GM23338 (cell line): ENCODE data around the gene OXER1. TPM values are rescaled to one million over a fixed set of nuclear protein-coding genes. Genes with fewer than 3 reads are reported as not detected.

ENCODE experiments used
- ATAC-seq: fragments of 200-7000 bp; cut with Tn5 transposase; 3 replicates; pipeline ENCODE4 v1.9.1; 2020
- DNase-seq: peaks from one replicate; pipeline ENCODE4 v3.0.0-alpha.2; 2015; ENCODE audit warnings: low spot score
- H2AFZ ChIP-seq: fragments of 200-600 bp; sonication (generic); 2 replicates; pipeline ENCODE4 v1.8.0; 2016; ENCODE audit warnings: antibody characterized with exemption, mild to moderate bottlenecking, moderate library complexity
- H3F3A ChIP-seq: fragments of 200-600 bp; sonication (generic); replicated peaks from 2 replicates; pipeline ENCODE4 v1.8.0; 2017; ENCODE audit warnings: antibody characterized with exemption, mixed run types, low read depth
- H3K27ac ChIP-seq: fragments of 200-600 bp; sonication (generic); 2 replicates; pipeline ENCODE4 v1.6.1; 2016; ENCODE audit warnings: low read depth
- H3K27me3 ChIP-seq: fragments of 200-600 bp; sonication (generic); 2 replicates; pipeline ENCODE4 v1.8.0; 2016; ENCODE audit warnings: mild to moderate bottlenecking, mixed run types, moderate library complexity; ENCODE audit not compliant: insufficient read depth
- H3K36me3 ChIP-seq: fragments of 200-600 bp; sonication (generic); 2 replicates; pipeline ENCODE4 v1.8.0; 2016; ENCODE audit warnings: mild to moderate bottlenecking; ENCODE audit not compliant: insufficient read depth
- H3K4me1 ChIP-seq: fragments of 200-600 bp; sonication (generic); 2 replicates; pipeline ENCODE4 v1.8.0; 2016; ENCODE audit warnings: mild to moderate bottlenecking, moderate library complexity; ENCODE audit not compliant: insufficient read depth
- H3K4me2 ChIP-seq: fragments of 200-600 bp; sonication (generic); 2 replicates; pipeline ENCODE4 v1.7.1; 2017; ENCODE audit warnings: mixed run types
- H3K4me3 ChIP-seq: fragments of 200-600 bp; sonication (generic); 2 replicates; pipeline ENCODE4 v1.6.1; 2016; ENCODE audit warnings: mixed run types
- H3K79me2 ChIP-seq: fragments of 200-600 bp; sonication (generic); replicated peaks from 2 replicates; pipeline ENCODE4 v1.8.0; 2017; ENCODE audit warnings: mild to moderate bottlenecking; ENCODE audit not compliant: insufficient read depth
- H3K9me2 ChIP-seq: fragments of 200-600 bp; sonication (generic); 2 replicates; pipeline ENCODE4 v1.8.0; 2017; ENCODE audit not compliant: insufficient read depth
- H4K20me1 ChIP-seq: fragments of 200-600 bp; sonication (generic); replicated peaks from 2 replicates; pipeline ENCODE4 v1.8.0; 2017; ENCODE audit warnings: mild to moderate bottlenecking; ENCODE audit not compliant: insufficient read depth
- H3K27ac Mint-ChIP-seq: 2 replicates; pipeline ENCODE4 v1.8.0; 2020; ENCODE audit warnings: inconsistent platforms, mild to moderate bottlenecking, moderate library complexity, mixed read lengths
- H3K27me3 Mint-ChIP-seq: 3 replicates; pipeline ENCODE4 v1.8.0; 2022; ENCODE audit warnings: low read depth, mild to moderate bottlenecking, moderate library complexity, mixed read lengths, inconsistent platforms; ENCODE audit not compliant: insufficient read depth, poor library complexity
- H3K36me3 Mint-ChIP-seq: 3 replicates; pipeline ENCODE4 v1.8.0; 2021; ENCODE audit warnings: low read depth, mild to moderate bottlenecking, inconsistent platforms, moderate library complexity, mixed read lengths
- H3K4me1 Mint-ChIP-seq: 3 replicates; pipeline ENCODE4 v1.8.0; 2020; ENCODE audit warnings: mild to moderate bottlenecking, inconsistent platforms, mixed read lengths
- H3K4me3 Mint-ChIP-seq: 3 replicates; pipeline ENCODE4 v1.8.0; 2021; ENCODE audit warnings: moderate library complexity, mild to moderate bottlenecking, inconsistent platforms, mixed read lengths
- H3K9me3 Mint-ChIP-seq: 3 replicates; pipeline ENCODE4 v1.8.0; 2020; ENCODE audit warnings: moderate library complexity, mild to moderate bottlenecking, inconsistent platforms, mixed read lengths
- EZH2 ChIP-seq: fragments of 200-600 bp; sonication (generic); IDR thresholded peaks from one replicate; pipeline ENCODE4 v1.8.0; 2017; ENCODE audit warnings: antibody characterized with exemption, mild to moderate bottlenecking, low read depth; ENCODE audit not compliant: unreplicated experiment
- JUNB ChIP-seq: IDR thresholded peaks from one replicate; pipeline ENCODE4 v1.6.1; 2016; ENCODE audit warnings: antibody characterized with exemption; ENCODE audit not compliant: unreplicated experiment
- POLR2AphosphoS5 ChIP-seq: IDR thresholded peaks from 2 replicates; pipeline ENCODE4 v1.6.1; 2016; ENCODE audit warnings: antibody characterized with exemption, low read depth
- ZNF114 ChIP-seq: fragments of 250-450 bp; sonication (Bioruptor Pico); IDR thresholded peaks from 2 replicates; pipeline ENCODE4 v1.5.0; 2020; ENCODE audit warnings: mild to moderate bottlenecking, moderate library complexity
- polyA plus RNA-seq: library from polyadenylated mRNA; unstranded; fragments of >200 nt; fragmentation: Nextera tagmentation; extraction: Ambion mirVana; gene quantifications from 2 replicates; pipeline ENCODE4 v1.2.1, GENCODE V29; 2016
- total RNA-seq: library from RNA; depleted of rRNA; stranded (reverse); fragments of >200 nt; shearing (Covaris generic); gene quantifications from 2 replicates; pipeline ENCODE4 v1.2.3, GENCODE V29; 2014
- TF ChIP-seq, protein P1 (sequence below): fragments of 250-450 bp; sonication (Bioruptor Pico); IDR thresholded peaks from 2 replicates; pipeline ENCODE4 v1.5.0; 2020; ENCODE audit warnings: mild to moderate bottlenecking, moderate library complexity
- TF ChIP-seq, protein P2 (sequence below), 2 experiments: fragments of 200-600 bp in 1 of 2; sonication (generic) in 1 of 2; conservative IDR thresholded peaks; 2 replicates each; pipeline versions ENCODE4 v1.5.1 to v1.6.1; 2016 to 2017; ENCODE audit warnings: antibody characterized with exemption in 2 of 2, low read depth in 2 of 2, mild to moderate bottlenecking in 2 of 2, moderate library complexity in 1 of 2
- TF ChIP-seq, protein P3 (sequence below): IDR thresholded peaks from 2 replicates; pipeline ENCODE4 v1.6.1; 2016; ENCODE audit warnings: antibody characterized with exemption
- TF ChIP-seq, protein P4 (sequence below): IDR thresholded peaks from one replicate; pipeline ENCODE4 v1.6.1; 2018; ENCODE audit warnings: antibody characterized with exemption; ENCODE audit not compliant: unreplicated experiment

Gene OXER1
- total and polyA plus RNA-seq, 2 experiments from 2014 or later = 0.69 to 1.5 TPM

DNA sequence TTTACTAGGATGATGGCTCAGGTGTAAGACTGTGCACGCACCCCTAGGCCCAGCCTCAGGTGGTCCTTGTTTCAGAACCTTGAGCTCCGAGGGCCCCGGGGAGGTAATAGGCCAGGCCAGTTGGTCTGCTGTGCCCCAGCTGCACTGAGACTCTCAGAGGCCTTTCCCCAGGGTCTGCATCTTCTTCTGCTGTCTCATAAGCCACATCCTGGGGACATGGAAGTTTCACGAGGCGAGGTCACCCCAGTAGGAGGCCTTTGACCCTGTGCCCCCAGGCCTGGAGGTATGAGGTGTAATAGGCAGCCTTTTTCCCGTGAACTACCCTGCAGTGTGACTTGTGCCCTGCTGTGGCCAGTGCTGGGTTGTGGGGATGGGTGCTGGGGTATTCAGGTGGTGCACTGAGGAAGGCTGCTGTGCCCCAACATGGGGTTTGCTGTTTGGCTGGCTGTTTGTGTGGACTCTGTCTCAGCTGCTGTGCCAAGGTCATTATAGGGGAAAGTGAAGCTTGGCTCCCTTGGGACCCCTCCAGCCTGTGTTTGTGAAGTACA, 6.9 kb downstream of the OXER1 start:
- Histone ChIP-seq H3F3A (no peaks in the 10 kb centered on the region), H3K27me3 (no peaks in the 10 kb centered on the region), H3K4me1 (0 out of 2 replicates have a peak, but pooled peaks cover 6% of the 10 kb centered on the region), H3K27ac (no peak overlapping the region), H3K9me2 (no peaks in the 10 kb centered on the region), H4K20me1 (peaks cover 5% of the 10 kb centered on the region; the same call in 1 of the 2 replicates), H3K4me3 (no peak overlapping the region), H3K4me2 (no peak overlapping the region), H3K79me2 (no peaks in the 10 kb centered on the region), H2AFZ (no peak overlapping the region), H3K36me3 (no peaks in the 10 kb centered on the region)
- no peak overlapping the region for H3K4me3 Mint-ChIP-seq
- no peaks in the 10 kb centered on the region; the same call in 2 of the 3 replicates for H3K36me3 Mint-ChIP-seq
- no peak for ATAC-seq
- no peaks in the 10 kb centered on the region for H3K9me3 Mint-ChIP-seq
- TF ChIP-seq, protein P1, sequence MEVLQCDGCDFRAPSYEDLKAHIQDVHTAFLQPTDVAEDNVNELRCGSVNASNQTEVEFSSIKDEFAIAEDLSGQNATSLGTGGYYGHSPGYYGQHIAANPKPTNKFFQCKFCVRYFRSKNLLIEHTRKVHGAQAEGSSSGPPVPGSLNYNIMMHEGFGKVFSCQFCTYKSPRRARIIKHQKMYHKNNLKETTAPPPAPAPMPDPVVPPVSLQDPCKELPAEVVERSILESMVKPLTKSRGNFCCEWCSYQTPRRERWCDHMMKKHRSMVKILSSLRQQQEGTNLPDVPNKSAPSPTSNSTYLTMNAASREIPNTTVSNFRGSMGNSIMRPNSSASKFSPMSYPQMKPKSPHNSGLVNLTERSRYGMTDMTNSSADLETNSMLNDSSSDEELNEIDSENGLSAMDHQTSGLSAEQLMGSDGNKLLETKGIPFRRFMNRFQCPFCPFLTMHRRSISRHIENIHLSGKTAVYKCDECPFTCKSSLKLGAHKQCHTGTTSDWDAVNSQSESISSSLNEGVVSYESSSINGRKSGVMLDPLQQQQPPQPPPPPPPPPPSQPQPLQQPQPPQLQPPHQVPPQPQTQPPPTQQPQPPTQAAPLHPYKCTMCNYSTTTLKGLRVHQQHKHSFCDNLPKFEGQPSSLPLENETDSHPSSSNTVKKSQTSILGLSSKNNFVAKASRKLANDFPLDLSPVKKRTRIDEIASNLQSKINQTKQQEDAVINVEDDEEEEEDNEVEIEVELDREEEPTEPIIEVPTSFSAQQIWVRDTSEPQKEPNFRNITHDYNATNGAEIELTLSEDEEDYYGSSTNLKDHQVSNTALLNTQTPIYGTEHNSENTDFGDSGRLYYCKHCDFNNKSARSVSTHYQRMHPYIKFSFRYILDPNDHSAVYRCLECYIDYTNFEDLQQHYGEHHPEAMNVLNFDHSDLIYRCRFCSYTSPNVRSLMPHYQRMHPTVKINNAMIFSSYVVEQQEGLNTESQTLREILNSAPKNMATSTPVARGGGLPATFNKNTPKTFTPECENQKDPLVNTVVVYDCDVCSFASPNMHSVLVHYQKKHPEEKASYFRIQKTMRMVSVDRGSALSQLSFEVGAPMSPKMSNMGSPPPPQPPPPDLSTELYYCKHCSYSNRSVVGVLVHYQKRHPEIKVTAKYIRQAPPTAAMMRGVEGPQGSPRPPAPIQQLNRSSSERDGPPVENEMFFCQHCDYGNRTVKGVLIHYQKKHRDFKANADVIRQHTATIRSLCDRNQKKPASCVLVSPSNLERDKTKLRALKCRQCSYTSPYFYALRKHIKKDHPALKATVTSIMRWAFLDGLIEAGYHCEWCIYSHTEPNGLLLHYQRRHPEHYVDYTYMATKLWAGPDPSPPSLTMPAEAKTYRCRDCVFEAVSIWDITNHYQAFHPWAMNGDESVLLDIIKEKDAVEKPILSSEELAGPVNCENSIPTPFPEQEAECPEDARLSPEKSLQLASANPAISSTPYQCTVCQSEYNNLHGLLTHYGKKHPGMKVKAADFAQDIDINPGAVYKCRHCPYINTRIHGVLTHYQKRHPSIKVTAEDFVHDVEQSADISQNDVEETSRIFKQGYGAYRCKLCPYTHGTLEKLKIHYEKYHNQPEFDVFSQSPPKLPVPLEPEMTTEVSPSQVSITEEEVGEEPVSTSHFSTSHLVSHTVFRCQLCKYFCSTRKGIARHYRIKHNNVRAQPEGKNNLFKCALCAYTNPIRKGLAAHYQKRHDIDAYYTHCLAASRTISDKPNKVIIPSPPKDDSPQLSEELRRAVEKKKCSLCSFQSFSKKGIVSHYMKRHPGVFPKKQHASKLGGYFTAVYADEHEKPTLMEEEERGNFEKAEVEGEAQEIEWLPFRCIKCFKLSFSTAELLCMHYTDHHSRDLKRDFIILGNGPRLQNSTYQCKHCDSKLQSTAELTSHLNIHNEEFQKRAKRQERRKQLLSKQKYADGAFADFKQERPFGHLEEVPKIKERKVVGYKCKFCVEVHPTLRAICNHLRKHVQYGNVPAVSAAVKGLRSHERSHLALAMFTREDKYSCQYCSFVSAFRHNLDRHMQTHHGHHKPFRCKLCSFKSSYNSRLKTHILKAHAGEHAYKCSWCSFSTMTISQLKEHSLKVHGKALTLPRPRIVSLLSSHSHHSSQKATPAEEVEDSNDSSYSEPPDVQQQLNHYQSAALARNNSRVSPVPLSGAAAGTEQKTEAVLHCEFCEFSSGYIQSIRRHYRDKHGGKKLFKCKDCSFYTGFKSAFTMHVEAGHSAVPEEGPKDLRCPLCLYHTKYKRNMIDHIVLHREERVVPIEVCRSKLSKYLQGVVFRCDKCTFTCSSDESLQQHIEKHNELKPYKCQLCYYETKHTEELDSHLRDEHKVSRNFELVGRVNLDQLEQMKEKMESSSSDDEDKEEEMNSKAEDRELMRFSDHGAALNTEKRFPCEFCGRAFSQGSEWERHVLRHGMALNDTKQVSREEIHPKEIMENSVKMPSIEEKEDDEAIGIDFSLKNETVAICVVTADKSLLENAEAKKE = no peak
- no peak for DNase-seq
- H3K27me3 Mint-ChIP-seq = peaks cover 10% of the 10 kb centered on the region
- no peak overlapping the region for H3K27ac Mint-ChIP-seq
- H3K4me1 Mint-ChIP-seq = peaks cover 14% of the 10 kb centered on the region

DNA sequence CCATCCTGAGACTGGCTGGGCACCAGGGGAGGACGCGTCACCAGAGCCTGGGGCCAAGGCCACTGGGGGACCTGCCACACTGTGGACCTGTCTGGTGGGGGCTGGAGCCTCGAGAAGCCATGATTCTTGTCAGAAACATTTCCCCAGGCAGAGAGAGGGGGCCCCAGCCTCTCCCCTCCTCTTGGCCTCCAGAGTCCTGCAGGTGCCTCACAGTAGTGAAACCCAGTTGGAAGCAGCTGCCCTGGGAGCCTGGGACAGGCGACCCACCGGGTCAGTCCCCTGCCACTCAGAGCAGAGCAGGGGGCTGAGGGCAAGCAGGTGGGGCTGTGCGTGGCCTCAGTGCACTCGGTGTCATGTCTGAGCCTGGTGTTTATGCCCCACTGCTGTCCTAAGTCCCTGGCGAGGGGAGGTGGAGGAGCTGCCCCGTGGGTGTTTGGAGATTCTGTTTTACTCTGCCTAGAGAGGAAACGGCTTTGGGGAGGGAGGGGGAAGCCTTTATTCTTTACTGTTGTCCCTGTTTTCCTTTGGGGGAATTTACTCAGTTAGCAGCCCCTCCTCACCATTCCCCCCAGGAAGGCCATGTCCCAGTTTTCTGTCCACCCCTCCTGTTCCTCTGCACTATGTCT, 7.7 kb downstream of the OXER1 start:
- Histone ChIP-seq H3K79me2 (no peaks in the 10 kb centered on the region), H3K27me3 (no peaks in the 10 kb centered on the region), H4K20me1 (peaks cover 5% of the 10 kb centered on the region; the same call in 1 of the 2 replicates), H3K27ac (no peak overlapping the region), H3K4me2 (no peak overlapping the region), H3F3A (no peaks in the 10 kb centered on the region), H3K4me1 (0 out of 2 replicates have a peak, but pooled peaks cover 6% of the 10 kb centered on the region), H3K9me2 (no peaks in the 10 kb centered on the region), H3K36me3 (no peaks in the 10 kb centered on the region), H2AFZ (no peak overlapping the region), H3K4me3 (no peak overlapping the region)
- no peak for DNase-seq
- Mint-ChIP-seq H3K4me1 (peaks cover 14% of the 10 kb centered on the region), H3K4me3 (no peak overlapping the region), H3K36me3 (no peaks in the 10 kb centered on the region; the same call in 2 of the 3 replicates), H3K27me3 (peaks cover 10% of the 10 kb centered on the region), H3K9me3 (no peaks in the 10 kb centered on the region), H3K27ac (no peak overlapping the region)
- peak; percentile 20; the same call in 2 of the 3 replicates for ATAC-seq
- TF ChIP-seq, protein P2, sequence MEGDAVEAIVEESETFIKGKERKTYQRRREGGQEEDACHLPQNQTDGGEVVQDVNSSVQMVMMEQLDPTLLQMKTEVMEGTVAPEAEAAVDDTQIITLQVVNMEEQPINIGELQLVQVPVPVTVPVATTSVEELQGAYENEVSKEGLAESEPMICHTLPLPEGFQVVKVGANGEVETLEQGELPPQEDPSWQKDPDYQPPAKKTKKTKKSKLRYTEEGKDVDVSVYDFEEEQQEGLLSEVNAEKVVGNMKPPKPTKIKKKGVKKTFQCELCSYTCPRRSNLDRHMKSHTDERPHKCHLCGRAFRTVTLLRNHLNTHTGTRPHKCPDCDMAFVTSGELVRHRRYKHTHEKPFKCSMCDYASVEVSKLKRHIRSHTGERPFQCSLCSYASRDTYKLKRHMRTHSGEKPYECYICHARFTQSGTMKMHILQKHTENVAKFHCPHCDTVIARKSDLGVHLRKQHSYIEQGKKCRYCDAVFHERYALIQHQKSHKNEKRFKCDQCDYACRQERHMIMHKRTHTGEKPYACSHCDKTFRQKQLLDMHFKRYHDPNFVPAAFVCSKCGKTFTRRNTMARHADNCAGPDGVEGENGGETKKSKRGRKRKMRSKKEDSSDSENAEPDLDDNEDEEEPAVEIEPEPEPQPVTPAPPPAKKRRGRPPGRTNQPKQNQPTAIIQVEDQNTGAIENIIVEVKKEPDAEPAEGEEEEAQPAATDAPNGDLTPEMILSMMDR (conservative IDR thresholded peaks at IDR 0.05; ENCODE audit: low read depth in 2 of 2) = no peak
- TF ChIP-seq JUNB (no peak), EZH2 (no peak), POLR2AphosphoS5 (no peak), ZNF114 (CRISPR knock-in tag) (no peak)
- TF ChIP-seq, protein P3, sequence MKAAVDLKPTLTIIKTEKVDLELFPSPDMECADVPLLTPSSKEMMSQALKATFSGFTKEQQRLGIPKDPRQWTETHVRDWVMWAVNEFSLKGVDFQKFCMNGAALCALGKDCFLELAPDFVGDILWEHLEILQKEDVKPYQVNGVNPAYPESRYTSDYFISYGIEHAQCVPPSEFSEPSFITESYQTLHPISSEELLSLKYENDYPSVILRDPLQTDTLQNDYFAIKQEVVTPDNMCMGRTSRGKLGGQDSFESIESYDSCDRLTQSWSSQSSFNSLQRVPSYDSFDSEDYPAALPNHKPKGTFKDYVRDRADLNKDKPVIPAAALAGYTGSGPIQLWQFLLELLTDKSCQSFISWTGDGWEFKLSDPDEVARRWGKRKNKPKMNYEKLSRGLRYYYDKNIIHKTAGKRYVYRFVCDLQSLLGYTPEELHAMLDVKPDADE = no peak
- TF ChIP-seq, protein P4, sequence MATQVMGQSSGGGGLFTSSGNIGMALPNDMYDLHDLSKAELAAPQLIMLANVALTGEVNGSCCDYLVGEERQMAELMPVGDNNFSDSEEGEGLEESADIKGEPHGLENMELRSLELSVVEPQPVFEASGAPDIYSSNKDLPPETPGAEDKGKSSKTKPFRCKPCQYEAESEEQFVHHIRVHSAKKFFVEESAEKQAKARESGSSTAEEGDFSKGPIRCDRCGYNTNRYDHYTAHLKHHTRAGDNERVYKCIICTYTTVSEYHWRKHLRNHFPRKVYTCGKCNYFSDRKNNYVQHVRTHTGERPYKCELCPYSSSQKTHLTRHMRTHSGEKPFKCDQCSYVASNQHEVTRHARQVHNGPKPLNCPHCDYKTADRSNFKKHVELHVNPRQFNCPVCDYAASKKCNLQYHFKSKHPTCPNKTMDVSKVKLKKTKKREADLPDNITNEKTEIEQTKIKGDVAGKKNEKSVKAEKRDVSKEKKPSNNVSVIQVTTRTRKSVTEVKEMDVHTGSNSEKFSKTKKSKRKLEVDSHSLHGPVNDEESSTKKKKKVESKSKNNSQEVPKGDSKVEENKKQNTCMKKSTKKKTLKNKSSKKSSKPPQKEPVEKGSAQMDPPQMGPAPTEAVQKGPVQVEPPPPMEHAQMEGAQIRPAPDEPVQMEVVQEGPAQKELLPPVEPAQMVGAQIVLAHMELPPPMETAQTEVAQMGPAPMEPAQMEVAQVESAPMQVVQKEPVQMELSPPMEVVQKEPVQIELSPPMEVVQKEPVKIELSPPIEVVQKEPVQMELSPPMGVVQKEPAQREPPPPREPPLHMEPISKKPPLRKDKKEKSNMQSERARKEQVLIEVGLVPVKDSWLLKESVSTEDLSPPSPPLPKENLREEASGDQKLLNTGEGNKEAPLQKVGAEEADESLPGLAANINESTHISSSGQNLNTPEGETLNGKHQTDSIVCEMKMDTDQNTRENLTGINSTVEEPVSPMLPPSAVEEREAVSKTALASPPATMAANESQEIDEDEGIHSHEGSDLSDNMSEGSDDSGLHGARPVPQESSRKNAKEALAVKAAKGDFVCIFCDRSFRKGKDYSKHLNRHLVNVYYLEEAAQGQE = no peak
